Gastrocnemius medialis (tissue), 4 donors: Measurements from ENCODE around the gene ROR2.

Source experiments
- POLR2A ChIP-seq, 2 donors: fragments of 450-650 bp; IDR thresholded peaks; one replicate each; pipeline ENCODE4 v1.6.1; 2017; ENCODE audit warnings: antibody characterized with exemption in 2 of 2, mild to moderate bottlenecking in 2 of 2, moderate library complexity in 2 of 2
- TF ChIP-seq, protein P1 (sequence below), 5 experiments: fragments of 450-650 bp in 3 of 5; fragments of 200-600 bp in 2 of 5; sonication (generic) in 2 of 5; IDR thresholded peaks in 4 of 5; conservative IDR thresholded peaks in 1 of 5; 1 replicate in 4 of 5; 2 replicates in 1 of 5; pipeline ENCODE4 v1.5.1; 2016 to 2019; ENCODE audit warnings: antibody characterized with exemption in 5 of 5, mild to moderate bottlenecking in 3 of 5, moderate library complexity in 3 of 5

DNA sequence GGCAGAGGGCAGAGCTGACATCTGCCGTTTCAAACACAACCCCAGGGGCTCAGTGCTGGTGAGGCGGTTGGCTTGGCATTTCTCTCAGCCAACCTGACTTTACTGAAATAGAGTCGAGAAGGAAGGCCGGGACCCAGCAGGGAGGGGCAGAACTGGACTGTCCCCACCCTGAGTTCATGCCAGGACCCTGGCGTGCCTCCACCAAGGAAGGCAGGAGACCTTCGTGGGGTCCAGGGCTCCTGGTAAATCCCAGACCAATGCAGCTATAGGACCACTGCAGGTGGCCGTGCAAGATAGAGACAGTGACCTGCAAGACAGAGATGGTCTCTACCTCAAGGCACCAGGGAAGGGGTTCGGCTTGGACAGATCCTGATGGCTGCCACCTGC lies 132.9 kb downstream of the ROR2 start:
- TF ChIP-seq, protein P1, sequence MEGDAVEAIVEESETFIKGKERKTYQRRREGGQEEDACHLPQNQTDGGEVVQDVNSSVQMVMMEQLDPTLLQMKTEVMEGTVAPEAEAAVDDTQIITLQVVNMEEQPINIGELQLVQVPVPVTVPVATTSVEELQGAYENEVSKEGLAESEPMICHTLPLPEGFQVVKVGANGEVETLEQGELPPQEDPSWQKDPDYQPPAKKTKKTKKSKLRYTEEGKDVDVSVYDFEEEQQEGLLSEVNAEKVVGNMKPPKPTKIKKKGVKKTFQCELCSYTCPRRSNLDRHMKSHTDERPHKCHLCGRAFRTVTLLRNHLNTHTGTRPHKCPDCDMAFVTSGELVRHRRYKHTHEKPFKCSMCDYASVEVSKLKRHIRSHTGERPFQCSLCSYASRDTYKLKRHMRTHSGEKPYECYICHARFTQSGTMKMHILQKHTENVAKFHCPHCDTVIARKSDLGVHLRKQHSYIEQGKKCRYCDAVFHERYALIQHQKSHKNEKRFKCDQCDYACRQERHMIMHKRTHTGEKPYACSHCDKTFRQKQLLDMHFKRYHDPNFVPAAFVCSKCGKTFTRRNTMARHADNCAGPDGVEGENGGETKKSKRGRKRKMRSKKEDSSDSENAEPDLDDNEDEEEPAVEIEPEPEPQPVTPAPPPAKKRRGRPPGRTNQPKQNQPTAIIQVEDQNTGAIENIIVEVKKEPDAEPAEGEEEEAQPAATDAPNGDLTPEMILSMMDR (IDR thresholded peaks at IDR 0.05 in 4 of 5, conservative IDR thresholded peaks at IDR 0.05 in 1 of 5): no peak
- TF ChIP-seq POLR2A (IDR thresholded peaks at IDR 0.05): no peak
